Nephron progenitor cell (in vitro differentiated cells): ENCODE data around the gene LIME1.

Experiments used
- DNase-seq: peaks from one replicate; pipeline ENCODE4 v3.0.0; 2021
- H3K27ac Mint-ChIP-seq: 2 replicates; pipeline ENCODE4 v1.8.0; 2021; ENCODE audit warnings: mild to moderate bottlenecking, moderate library complexity, mixed read lengths
- H3K27me3 Mint-ChIP-seq: 2 replicates; pipeline ENCODE4 v1.8.0; 2021; ENCODE audit warnings: mild to moderate bottlenecking, low read depth, mixed read lengths; ENCODE audit not compliant: poor library complexity
- H3K36me3 Mint-ChIP-seq: 2 replicates; pipeline ENCODE4 v1.8.0; 2021; ENCODE audit warnings: low read depth, mixed read lengths
- H3K4me1 Mint-ChIP-seq: 2 replicates; pipeline ENCODE4 v1.8.0; 2021; ENCODE audit warnings: mixed read lengths
- H3K4me3 Mint-ChIP-seq: 2 replicates; pipeline ENCODE4 v1.8.0; 2021; ENCODE audit warnings: mild to moderate bottlenecking, moderate library complexity, mixed read lengths
- H3K9me3 Mint-ChIP-seq: 2 replicates; pipeline ENCODE4 v1.8.0; 2021; ENCODE audit warnings: mild to moderate bottlenecking, moderate library complexity, mixed read lengths
- CTCF ChIP-seq: fragments of 200-600 bp; sonication (generic); IDR thresholded peaks from 2 replicates; pipeline ENCODE4 v1.5.0; 2021; ENCODE audit warnings: antibody characterized with exemption

The LIME1 gene

GRCh38 chr20:63690003-63690897, 46.2 kb upstream of the LIME1 start:
- Mint-ChIP-seq H3K9me3 (peaks cover 3% of the 10 kb centered on the region), H3K36me3 (peaks cover 5% of the 10 kb centered on the region), H3K4me3 (no peak overlapping the region), H3K27ac (peak overlapping the region; percentile 69), H3K4me1 (peaks cover 8% of the 10 kb centered on the region), H3K27me3 (no peaks in the 10 kb centered on the region)
- DNase-seq: no peak
- TF ChIP-seq CTCF: no peak

- Mint-ChIP-seq H3K4me3 (no peak overlapping the region), H3K27ac (peak overlapping the region; percentile 80), H3K9me3 (peaks cover 3% of the 10 kb centered on the region), H3K36me3 (peaks cover 5% of the 10 kb centered on the region), H3K27me3 (no peaks in the 10 kb centered on the region), H3K4me1 (peaks cover 9% of the 10 kb centered on the region)
- no peak for TF ChIP-seq CTCF
- DNase-seq: no peak
These were observed 45.4 kb upstream of the LIME1 start for GRCh38 chr20:63690898-63691710.

GRCh38 chr20:63691711-63692435, 44.6 kb upstream of the LIME1 start:
- Mint-ChIP-seq H3K27ac (peak overlapping the region; percentile 25), H3K4me3 (no peak overlapping the region), H3K27me3 (no peaks in the 10 kb centered on the region), H3K9me3 (peaks cover 3% of the 10 kb centered on the region), H3K4me1 (peaks cover 9% of the 10 kb centered on the region), H3K36me3 (peaks cover 5% of the 10 kb centered on the region)
- no peak for DNase-seq
- TF ChIP-seq CTCF: no peak

GRCh38 chr20:63692436-63693082, 43.9 kb upstream of the LIME1 start:
- H3K27ac Mint-ChIP-seq: peak overlapping the region; percentile 89
- no peak for DNase-seq
- no peak overlapping the region for H3K4me3 Mint-ChIP-seq
- H3K36me3 Mint-ChIP-seq: peaks cover 5% of the 10 kb centered on the region
- H3K27me3 Mint-ChIP-seq: no peaks in the 10 kb centered on the region
- peaks cover 3% of the 10 kb centered on the region for H3K9me3 Mint-ChIP-seq
- no peak for TF ChIP-seq CTCF
- peaks cover 13% of the 10 kb centered on the region for H3K4me1 Mint-ChIP-seq

GRCh38 chr20:63693083-63693732, 43.3 kb upstream of the LIME1 start:
- no peak overlapping the region for H3K4me3 Mint-ChIP-seq
- no peak overlapping the region for H3K27ac Mint-ChIP-seq
- peaks cover 3% of the 10 kb centered on the region for H3K9me3 Mint-ChIP-seq
- H3K36me3 Mint-ChIP-seq: peaks cover 5% of the 10 kb centered on the region
- DNase-seq: no peak
- H3K4me1 Mint-ChIP-seq: peaks cover 20% of the 10 kb centered on the region
- no peak for TF ChIP-seq CTCF
- no peaks in the 10 kb centered on the region for H3K27me3 Mint-ChIP-seq
